ENCODE results near the gene MTR. TPM values are rescaled to one million over a fixed set of nuclear protein-coding genes. Genes with fewer than 3 reads are reported as not detected.

MTR gene
- total and polyA plus RNA-seq, 9 of the 15 experiments (the other 6 are each of a cell fraction or from before 2014, with no cell fraction given) = 3.4 to 44.3 (median 20.3) TPM

GRCh38 chr1:236916131-236916800, 121.2 kb downstream of the MTR start (continued):
- no peak for TF ChIP-seq ZHX1 (conservative IDR thresholded peaks at IDR 0.05; ENCODE audit: low read length)
- no peak for TF ChIP-seq LARP7 (IDR thresholded peaks at IDR 0.05)
- 0 out of 2 replicates have a peak, but pooled peaks have one; percentile 52 for TF ChIP-seq PHF21A (IDR thresholded peaks at IDR 0.05; ENCODE audit: borderline replicate concordance, low read depth)
- no peak for TF ChIP-seq ZNF232 (CRISPR knock-in tag; IDR thresholded peaks at IDR 0.05)
- TF ChIP-seq AFF1 (IDR thresholded peaks at IDR 0.05; ENCODE audit: low read depth in 1 of 2, partially characterized antibody in 2 of 2) = peak in 1 of 2 experiments; percentile 27
- peak in 1 of 2 experiments; percentile 98; a peak in 2 of 3 replicates for TF ChIP-seq CBX3 (IDR thresholded peaks at IDR 0.05; ENCODE audit: borderline replicate concordance in 1 of 2, low read length in 2 of 2)
- TF ChIP-seq TEAD4 (IDR thresholded peaks at IDR 0.05; ENCODE audit: low read length) = peak; percentile 33; the same call in 1 of the 2 replicates
- no peak for TF ChIP-seq TEAD4 (CRISPR knock-in tag; IDR thresholded peaks at IDR 0.05; ENCODE audit: borderline replicate concordance)
- TF ChIP-seq ZNF354B (CRISPR knock-in tag; IDR thresholded peaks at IDR 0.05) = no peak
- no peak for TF ChIP-seq FOXP1 (CRISPR knock-in tag; IDR thresholded peaks at IDR 0.05)
- TF ChIP-seq THAP12 (CRISPR knock-in tag; IDR thresholded peaks at IDR 0.05) = no peak
- TF ChIP-seq BACH1 (tag; IDR thresholded peaks at IDR 0.05) = no peak
- TF ChIP-seq NBN (IDR thresholded peaks at IDR 0.05; ENCODE audit: low read depth) = 0 out of 2 replicates have a peak, but pooled peaks have one; percentile 38
- TF ChIP-seq RBM25 (IDR thresholded peaks at IDR 0.05; ENCODE audit: low read depth, low read length, severe bottlenecking) = no peak
- no peak for TF ChIP-seq BDP1 (IDR thresholded peaks at IDR 0.05; ENCODE audit: insufficient read depth, insufficient read length)
- peak; percentile 91 for TF ChIP-seq ZNF316 (IDR thresholded peaks at IDR 0.05)
- no peak for TF ChIP-seq ZNF668 (CRISPR knock-in tag; IDR thresholded peaks at IDR 0.05)
- TF ChIP-seq ATF1 (CRISPR knock-in tag; IDR thresholded peaks at IDR 0.05) = no peak
- peak; percentile 30; the same call in 1 of the 2 replicates for TF ChIP-seq ATF1 (tag; IDR thresholded peaks at IDR 0.05)

Measured in K562 (cell line).